Measurements from ENCODE around the gene RASL10B.
"Not testable (repeated sequence)": the region's sequence is repeated elsewhere in the genome, so short reads cannot be mapped to it uniquely, and the experiment has no call there.

RASL10B gene

GRCh38 chr17:35694906-35695305 lies 36.5 kb upstream of the RASL10B start:
- no peak overlapping the region for H3K27ac ChIP-seq
- peaks cover 33% of the 10 kb centered on the region for H3K36me3 ChIP-seq (replicated peaks)
- H3K4me3 ChIP-seq (ENCODE audit: low read depth, low read length): no peak overlapping the region
- H3K27me3 ChIP-seq (replicated peaks): no peaks in the 10 kb centered on the region
- in situ Hi-C loops (cut with HindIII; ENCODE audit: low pct_ligation_motif_present, low sequenced_read_pairs): no loop called here
- TF ChIP-seq CTCF (IDR thresholded peaks at IDR 0.05; ENCODE audit: low read depth, low read length, missing control alignments): no peak
- DNase-seq: no peak

GRCh38 chr17:35695613-35696012 lies 35.8 kb upstream of the RASL10B start:
- Histone ChIP-seq H3K27ac (no peak overlapping the region), H3K4me3 (ENCODE audit: low read depth, low read length) (no peak overlapping the region), H3K27me3 (replicated peaks) (no peaks in the 10 kb centered on the region), H3K36me3 (replicated peaks) (peaks cover 29% of the 10 kb centered on the region)
- no peak for DNase-seq
- in situ Hi-C loops (cut with HindIII; ENCODE audit: low pct_ligation_motif_present, low sequenced_read_pairs): no loop called here
- TF ChIP-seq CTCF (IDR thresholded peaks at IDR 0.05; ENCODE audit: low read depth, low read length, missing control alignments): no peak

- Histone ChIP-seq H3K4me3 (ENCODE audit: low read depth, low read length) (no peak overlapping the region), H3K36me3 (replicated peaks) (peaks cover 21% of the 10 kb centered on the region)
Measured at GRCh38 chr17:35698800-35699199, 32.6 kb upstream of the RASL10B start.

GRCh38 chr17:35700150-35700549 lies 31.3 kb upstream of the RASL10B start:
- no peak for TF ChIP-seq CTCF (IDR thresholded peaks at IDR 0.05; ENCODE audit: low read depth, low read length, missing control alignments)
- Histone ChIP-seq H3K36me3 (replicated peaks) (peaks cover 10% of the 10 kb centered on the region), H3K27ac (no peak overlapping the region), H3K4me3 (ENCODE audit: low read depth, low read length) (no peak overlapping the region), H3K27me3 (replicated peaks) (no peaks in the 10 kb centered on the region)
- in situ Hi-C loops (cut with HindIII; ENCODE audit: low pct_ligation_motif_present, low sequenced_read_pairs): no loop called here
- peak; percentile 3 for DNase-seq

More at GRCh38 chr17:35698800-35699199, 32.6 kb upstream of the RASL10B start:
- DNase-seq: no peak
- no peaks in the 10 kb centered on the region for H3K27me3 ChIP-seq (replicated peaks)
- H3K27ac ChIP-seq: no peak overlapping the region
- in situ Hi-C loops (cut with HindIII; ENCODE audit: low pct_ligation_motif_present, low sequenced_read_pairs): no loop called here
- no peak for TF ChIP-seq CTCF (IDR thresholded peaks at IDR 0.05; ENCODE audit: low read depth, low read length, missing control alignments)

- Histone ChIP-seq H3K36me3 (replicated peaks) (peaks cover 2% of the 10 kb centered on the region), H3K4me3 (ENCODE audit: low read depth, low read length) (no peak overlapping the region), H3K27ac (no peak overlapping the region), H3K27me3 (replicated peaks) (no peaks in the 10 kb centered on the region)
- in situ Hi-C loops (cut with HindIII; ENCODE audit: low pct_ligation_motif_present, low sequenced_read_pairs): no loop called here
- TF ChIP-seq CTCF (IDR thresholded peaks at IDR 0.05; ENCODE audit: low read depth, low read length, missing control alignments): no peak
- no peak for DNase-seq
Measured at GRCh38 chr17:35701491-35701890, 29.9 kb upstream of the RASL10B start.

- H3K36me3 ChIP-seq (replicated peaks); DNase-seq; in situ Hi-C loops (cut with HindIII; ENCODE audit: low pct_ligation_motif_present, low sequenced_read_pairs); H3K27ac ChIP-seq; H3K27me3 ChIP-seq (replicated peaks); H3K4me3 ChIP-seq (ENCODE audit: low read depth, low read length): not testable (repeated sequence)
Measured at GRCh38 chr17:35703308-35703707, 28.1 kb upstream of the RASL10B start.

Measured in brain microvascular endothelial cell (primary cell).